CD4-positive, alpha-beta T cell (primary cell): ENCODE results near the gene CREB3L2. TPM values are rescaled to one million over a fixed set of nuclear protein-coding genes. Genes with fewer than 3 reads are reported as not detected.

Experiments
- ATAC-seq: fragments of 200-7000 bp; cut with Tn5 transposase; one replicate; pipeline ENCODE4 v1.10.0; 2022; ENCODE audit warnings: mild to moderate bottlenecking; ENCODE audit not compliant: poor library complexity
- CTCF ChIA-PET: fragments of 350-600 bp; sonication (Branson Sonifier 250); formaldehyde crosslinking; loops from one replicate; lab custom pipeline; 2021; ENCODE audit warnings: antibody characterized with exemption, inconsistent platforms; lab: Charles Lee
- POLR2A ChIA-PET: fragments of 350-600 bp; sonication (Branson Sonifier 250); formaldehyde crosslinking; loops from one replicate; lab custom pipeline; 2021; ENCODE audit warnings: antibody characterized with exemption, inconsistent platforms; lab: Charles Lee
- DNase-seq, 14 experiments: peaks; one replicate each; pipeline ENCODE4 v3.0.0-alpha.2; 2013 to 2020; ENCODE audit warnings: mixed read lengths in 2 of 14
- H3K27ac ChIP-seq, 2 donors: one replicate each; pipeline versions ENCODE4 v1.5.1 to v1.7.0; 2013; ENCODE audit warnings: low read length in 2 of 2, low read depth in 1 of 2, mild to moderate bottlenecking in 1 of 2
- H3K27me3 ChIP-seq, 2 experiments: 1 replicate in 1 of 2; 2 replicates in 1 of 2; pipeline versions ENCODE4 v1.6.1 to v1.7.0; 2013; ENCODE audit warnings: low read length in 2 of 2, control low read depth in 1 of 2, mild to moderate bottlenecking in 1 of 2, moderate library complexity in 1 of 2; ENCODE audit not compliant: insufficient read depth in 2 of 2, control insufficient read depth in 1 of 2
- H3K36me3 ChIP-seq: one replicate; pipeline ENCODE4 v1.6.1; 2013; ENCODE audit warnings: low read length, control low read depth; ENCODE audit not compliant: insufficient read depth
- H3K4me1 ChIP-seq: one replicate; pipeline ENCODE4 v1.6.1; 2013; ENCODE audit warnings: low read length, control low read depth; ENCODE audit not compliant: insufficient read depth
- H3K4me3 ChIP-seq: one replicate; pipeline ENCODE4 v1.5.1; 2013; ENCODE audit warnings: mild to moderate bottlenecking, low read length, moderate library complexity
- H3K9me3 ChIP-seq, 2 experiments: 1 replicate in 1 of 2; 2 replicates in 1 of 2; pipeline versions ENCODE4 v1.6.1 to v1.7.0; 2013; ENCODE audit warnings: low read length in 2 of 2, mild to moderate bottlenecking in 2 of 2, control low read depth in 1 of 2, moderate library complexity in 1 of 2; ENCODE audit not compliant: control insufficient read depth in 1 of 2, insufficient read depth in 1 of 2
- H3K27ac Mint-ChIP-seq: one replicate; pipeline ENCODE4 v1.8.0; 2020; ENCODE audit warnings: mixed read lengths
- H3K27me3 Mint-ChIP-seq: one replicate; pipeline ENCODE4 v1.8.0; 2021; ENCODE audit warnings: mixed read lengths
- H3K36me3 Mint-ChIP-seq: one replicate; pipeline ENCODE4 v1.8.0; 2021; ENCODE audit warnings: low read depth, mixed read lengths
- H3K4me1 Mint-ChIP-seq: one replicate; pipeline ENCODE4 v1.8.0; 2021; ENCODE audit warnings: low read depth, mixed read lengths
- H3K4me3 Mint-ChIP-seq: one replicate; pipeline ENCODE4 v1.8.0; 2020; ENCODE audit warnings: mild to moderate bottlenecking, mixed read lengths
- H3K9me3 Mint-ChIP-seq: one replicate; pipeline ENCODE4 v1.8.0; 2020; ENCODE audit warnings: mixed read lengths
- CTCF ChIP-seq: fragments of 200-600 bp; IDR thresholded peaks from one replicate; pipeline ENCODE4 v1.8.0; 2022; ENCODE audit warnings: antibody characterized with exemption, mild to moderate bottlenecking
- intact Hi-C, 2 experiments: fragments of 100-400 bp; cut with DNase I in 1 of 2; cut with micrococcal nuclease in 1 of 2; formaldehyde crosslinking; loops; one replicate each; pipeline versions ENCODE4 v1.15.1 to v1.9.0; 2023 to 2025; cut with DNase I, micrococcal nuclease
- total RNA-seq, 174 experiments: library from RNA in 2 of 174; stranded (reverse) in 2 of 174; gene quantifications; one replicate each; pipeline ENCODE4 v1.2.3 and lab custom pipeline; 2021 to 2026

The CREB3L2 gene
- total RNA-seq, 2 experiments from 2014 or later: 11.7 to 12.9 TPM

GRCh38 chr7:137920637-137921399 is 81.1 kb downstream of the CREB3L2 start:
- CTCF ChIA-PET: interaction anchor here (1.2 to 1.9 kb wide), 3 partner anchors 12 to 81 kb away, joined by 4 to 8 read pairs (median 4); partner anchors contain the start of gene CREB3L2
- H3K4me1 ChIP-seq: peaks cover 11% of the 10 kb centered on the region
- H3K27ac ChIP-seq: no peak overlapping the region
- TF ChIP-seq CTCF: no peak
- Mint-ChIP-seq H3K27me3 (no peaks in the 10 kb centered on the region), H3K9me3 (no peaks in the 10 kb centered on the region), H3K27ac (no peak overlapping the region), H3K4me3 (no peak overlapping the region), H3K4me1 (peaks cover 12% of the 10 kb centered on the region), H3K36me3 (peaks cover 59% of the 10 kb centered on the region)
- peaks cover 10% of the 10 kb centered on the region for H3K36me3 ChIP-seq
- H3K9me3 ChIP-seq: no peaks in the 10 kb centered on the region
- ATAC-seq (no peak), DNase-seq (no peak)
- H3K4me3 ChIP-seq: no peak overlapping the region
- H3K27me3 ChIP-seq: no peaks in the 10 kb centered on the region
- intact Hi-C loops: no loop called here
- POLR2A ChIA-PET: interaction anchor here (1.3 kb wide), 1 partner anchor 80 kb away, joined by 4 read pairs; the partner anchor contains the start of gene CREB3L2

- Mint-ChIP-seq H3K27me3 (no peaks in the 10 kb centered on the region), H3K4me3 (no peak overlapping the region), H3K36me3 (peaks cover 57% of the 10 kb centered on the region), H3K27ac (no peak overlapping the region), H3K9me3 (no peaks in the 10 kb centered on the region), H3K4me1 (peaks cover 12% of the 10 kb centered on the region)
- Histone ChIP-seq H3K9me3 (no peaks in the 10 kb centered on the region), H3K4me3 (no peak overlapping the region), H3K4me1 (peaks cover 11% of the 10 kb centered on the region), H3K36me3 (peaks cover 18% of the 10 kb centered on the region), H3K27me3 (no peaks in the 10 kb centered on the region), H3K27ac (no peak overlapping the region)
- ChIA-PET POLR2A (interaction anchor here (1.3 kb wide), 1 partner anchor 81 kb away, joined by 4 read pairs; the partner anchor contains the start of gene CREB3L2), CTCF (interaction anchor here (1.2 to 1.9 kb wide), 3 partner anchors 13 to 82 kb away, joined by 4 to 8 read pairs (median 4); partner anchors contain the start of gene CREB3L2)
- no peak for ATAC-seq
- DNase-seq: no peak
- no peak for TF ChIP-seq CTCF
- intact Hi-C loops: no loop called here
Observed at GRCh38 chr7:137919987-137920386, 81.9 kb downstream of the CREB3L2 start.

GRCh38 chr7:137916980-137917645 is 84.8 kb downstream of the CREB3L2 start:
- Mint-ChIP-seq H3K36me3 (peaks cover 53% of the 10 kb centered on the region), H3K27ac (no peak overlapping the region)
- no peak for ATAC-seq

More at GRCh38 chr7:137916980-137917645, 84.8 kb downstream of the CREB3L2 start:
- Histone ChIP-seq H3K4me3 (no peak overlapping the region), H3K4me1 (peaks cover 11% of the 10 kb centered on the region), H3K27me3 (no peaks in the 10 kb centered on the region), H3K9me3 (no peaks in the 10 kb centered on the region), H3K27ac (no peak overlapping the region), H3K36me3 (peaks cover 34% of the 10 kb centered on the region)
- H3K27me3 Mint-ChIP-seq: no peaks in the 10 kb centered on the region
- ChIA-PET CTCF (interaction anchor here (1.1 to 2.5 kb wide), 2 partner anchors 14 to 85 kb away, joined by 4 to 7 read pairs; partner anchors contain the start of gene CREB3L2), POLR2A (no interaction called here)
- H3K4me3 Mint-ChIP-seq: no peak overlapping the region
- intact Hi-C loops: no loop called here
- TF ChIP-seq CTCF: no peak
- no peak for DNase-seq
- peaks cover 12% of the 10 kb centered on the region for H3K4me1 Mint-ChIP-seq
- no peaks in the 10 kb centered on the region for H3K9me3 Mint-ChIP-seq
